Sigmoid colon (tissue), 4 donors: ENCODE results near the gene INTS3.

Experiments
- EP300 ChIP-seq, 4 donors: sonication (generic); formaldehyde crosslinking; IDR thresholded peaks; one replicate each; pipeline ENCODE4 v1.6.1; 2017; ENCODE audit warnings: antibody characterized with exemption in 4 of 4
- POLR2A ChIP-seq, 2 donors: fragments of 450-650 bp; IDR thresholded peaks; one replicate each; pipeline ENCODE4 v1.6.1; 2016; ENCODE audit warnings: antibody characterized with exemption in 2 of 2, mild to moderate bottlenecking in 2 of 2, moderate library complexity in 2 of 2
- POLR2AphosphoS5 ChIP-seq, 4 donors: sonication (generic); formaldehyde crosslinking; IDR thresholded peaks; one replicate each; pipeline ENCODE4 v1.6.1; 2017; ENCODE audit warnings: antibody characterized with exemption in 4 of 4
- TF ChIP-seq, protein P1 (sequence below), 4 experiments: fragments of 450-650 bp in 3 of 4; fragments of 200-600 bp in 1 of 4; IDR thresholded peaks; one replicate each; pipeline ENCODE4 v1.5.1; 2016 to 2019; ENCODE audit warnings: antibody characterized with exemption in 4 of 4, mild to moderate bottlenecking in 3 of 4, moderate library complexity in 2 of 4

- TF ChIP-seq, protein P1, sequence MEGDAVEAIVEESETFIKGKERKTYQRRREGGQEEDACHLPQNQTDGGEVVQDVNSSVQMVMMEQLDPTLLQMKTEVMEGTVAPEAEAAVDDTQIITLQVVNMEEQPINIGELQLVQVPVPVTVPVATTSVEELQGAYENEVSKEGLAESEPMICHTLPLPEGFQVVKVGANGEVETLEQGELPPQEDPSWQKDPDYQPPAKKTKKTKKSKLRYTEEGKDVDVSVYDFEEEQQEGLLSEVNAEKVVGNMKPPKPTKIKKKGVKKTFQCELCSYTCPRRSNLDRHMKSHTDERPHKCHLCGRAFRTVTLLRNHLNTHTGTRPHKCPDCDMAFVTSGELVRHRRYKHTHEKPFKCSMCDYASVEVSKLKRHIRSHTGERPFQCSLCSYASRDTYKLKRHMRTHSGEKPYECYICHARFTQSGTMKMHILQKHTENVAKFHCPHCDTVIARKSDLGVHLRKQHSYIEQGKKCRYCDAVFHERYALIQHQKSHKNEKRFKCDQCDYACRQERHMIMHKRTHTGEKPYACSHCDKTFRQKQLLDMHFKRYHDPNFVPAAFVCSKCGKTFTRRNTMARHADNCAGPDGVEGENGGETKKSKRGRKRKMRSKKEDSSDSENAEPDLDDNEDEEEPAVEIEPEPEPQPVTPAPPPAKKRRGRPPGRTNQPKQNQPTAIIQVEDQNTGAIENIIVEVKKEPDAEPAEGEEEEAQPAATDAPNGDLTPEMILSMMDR (IDR thresholded peaks at IDR 0.05) = no peak
- TF ChIP-seq POLR2A (IDR thresholded peaks at IDR 0.05) = no peak
- peak in 1 of 4 donors; percentile 19 for TF ChIP-seq EP300 (IDR thresholded peaks at IDR 0.05)
- TF ChIP-seq POLR2AphosphoS5 (IDR thresholded peaks at IDR 0.05) = peak in 3 of 4 donors; percentile 30 to 60 (median 33)
These were observed 24.8 kb downstream of the INTS3 start for GRCh38 chr1:153752571-153753195.
